OCI-LY7 (cell line): ENCODE data around the gene BPIFB6.

ENCODE experiments used
- CTCF ChIP-seq: fragments of 200-600 bp; sonication (generic); conservative IDR thresholded peaks from 2 replicates; pipeline ENCODE4 v1.5.1; 2014; ENCODE audit warnings: mild to moderate bottlenecking, antibody characterized with exemption, low read length, moderate library complexity, mixed read lengths
- EZH2phosphoT487 ChIP-seq: fragments of 200-600 bp; sonication (generic); IDR thresholded peaks from 2 replicates; pipeline ENCODE4 v1.6.1; 2018; ENCODE audit warnings: low read depth, borderline replicate concordance, mild to moderate bottlenecking, mixed run types, antibody characterized with exemption, low read length, moderate library complexity, mixed read lengths

GRCh38 chr20:33076662-33077372 is 45.4 kb downstream of the BPIFB6 start:
- TF ChIP-seq CTCF (peak; percentile 52), EZH2phosphoT487 (no peak)
